SHP77 treated with DMSO at 0.1 percent for 48 hours (cell line): Measurements from ENCODE around the gene GPAM.
"Not testable (repeated sequence)": the region's sequence is repeated elsewhere in the genome, so short reads cannot be mapped to it uniquely, and the experiment has no call there.

Experiments used
- DNase-seq: peaks from one replicate; lab custom pipeline; 2025; lab: John Stamatoyannopoulos, UW

The GPAM gene, protein sequence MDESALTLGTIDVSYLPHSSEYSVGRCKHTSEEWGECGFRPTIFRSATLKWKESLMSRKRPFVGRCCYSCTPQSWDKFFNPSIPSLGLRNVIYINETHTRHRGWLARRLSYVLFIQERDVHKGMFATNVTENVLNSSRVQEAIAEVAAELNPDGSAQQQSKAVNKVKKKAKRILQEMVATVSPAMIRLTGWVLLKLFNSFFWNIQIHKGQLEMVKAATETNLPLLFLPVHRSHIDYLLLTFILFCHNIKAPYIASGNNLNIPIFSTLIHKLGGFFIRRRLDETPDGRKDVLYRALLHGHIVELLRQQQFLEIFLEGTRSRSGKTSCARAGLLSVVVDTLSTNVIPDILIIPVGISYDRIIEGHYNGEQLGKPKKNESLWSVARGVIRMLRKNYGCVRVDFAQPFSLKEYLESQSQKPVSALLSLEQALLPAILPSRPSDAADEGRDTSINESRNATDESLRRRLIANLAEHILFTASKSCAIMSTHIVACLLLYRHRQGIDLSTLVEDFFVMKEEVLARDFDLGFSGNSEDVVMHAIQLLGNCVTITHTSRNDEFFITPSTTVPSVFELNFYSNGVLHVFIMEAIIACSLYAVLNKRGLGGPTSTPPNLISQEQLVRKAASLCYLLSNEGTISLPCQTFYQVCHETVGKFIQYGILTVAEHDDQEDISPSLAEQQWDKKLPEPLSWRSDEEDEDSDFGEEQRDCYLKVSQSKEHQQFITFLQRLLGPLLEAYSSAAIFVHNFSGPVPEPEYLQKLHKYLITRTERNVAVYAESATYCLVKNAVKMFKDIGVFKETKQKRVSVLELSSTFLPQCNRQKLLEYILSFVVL

GRCh38 chr10:112183329-112184051 is at the start of gene GPAM:
GPAM (minus strand) TSS chr10:112183765; CDS start chr10:112181784, 1,981 bp downstream.
- peak; percentile 74 for DNase-seq

DNA sequence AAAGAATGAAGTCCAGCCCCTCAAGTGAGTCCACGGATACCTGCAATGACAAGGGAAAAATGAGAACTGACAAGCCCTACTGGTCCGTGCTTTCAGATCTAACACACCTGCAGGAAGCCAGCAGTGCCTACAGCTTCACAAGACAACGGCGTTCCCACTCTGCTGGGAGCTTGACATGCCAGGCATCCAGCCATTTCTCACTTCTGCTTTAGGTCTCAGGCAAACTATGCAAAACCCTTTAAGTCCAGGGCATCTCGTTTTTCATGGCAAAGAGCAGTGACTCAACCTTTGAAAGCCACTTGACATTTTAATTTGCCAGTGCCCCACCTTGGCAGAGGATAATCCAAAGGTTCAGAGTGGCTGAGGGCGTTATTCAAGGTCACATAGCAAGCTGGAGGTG is 49.1 kb upstream of the GPAM start:
- DNase-seq, result peak; percentile 4

DNA sequence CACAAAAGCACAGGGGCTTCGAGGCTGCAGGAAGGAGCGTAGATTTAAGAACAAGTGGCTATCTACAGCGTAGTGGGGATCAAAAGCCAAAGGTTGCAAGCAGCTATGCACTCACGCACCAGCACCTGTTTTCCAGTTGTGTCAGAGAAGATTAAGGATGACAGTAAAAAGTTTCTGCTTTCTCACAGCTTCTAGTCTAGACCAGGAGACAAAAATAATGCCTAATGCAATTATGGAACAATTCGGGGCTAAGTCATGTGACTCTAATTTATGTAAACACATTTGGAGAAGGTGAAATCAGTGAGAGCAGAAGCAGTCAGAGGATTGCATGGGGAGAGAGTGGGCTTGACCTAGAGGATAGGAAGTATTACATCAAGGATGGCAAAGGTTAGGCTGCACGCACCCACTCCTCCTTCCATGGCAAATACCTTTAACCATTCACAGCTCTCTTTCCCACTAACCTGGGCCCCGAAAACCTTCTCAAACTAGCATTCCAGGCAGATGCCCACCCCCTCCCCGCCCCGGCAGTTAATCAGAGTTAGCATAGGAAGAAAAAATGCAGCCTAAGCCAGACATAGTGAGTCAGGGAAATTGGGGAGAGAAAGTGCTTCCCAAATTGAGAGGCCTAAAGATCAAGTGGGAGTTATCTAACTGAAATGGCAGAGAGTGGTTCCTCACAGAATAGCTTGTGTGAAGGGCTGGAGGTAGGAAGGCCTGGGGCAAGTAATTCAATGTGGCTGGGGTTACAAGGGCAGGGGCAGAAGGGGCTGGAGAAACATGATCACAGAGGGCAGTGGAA is 48.2 kb upstream of the GPAM start:
- no peak for DNase-seq

GRCh38 chr10:112230325-112230988 is 46.9 kb upstream of the GPAM start:
- no peak for DNase-seq

DNA sequence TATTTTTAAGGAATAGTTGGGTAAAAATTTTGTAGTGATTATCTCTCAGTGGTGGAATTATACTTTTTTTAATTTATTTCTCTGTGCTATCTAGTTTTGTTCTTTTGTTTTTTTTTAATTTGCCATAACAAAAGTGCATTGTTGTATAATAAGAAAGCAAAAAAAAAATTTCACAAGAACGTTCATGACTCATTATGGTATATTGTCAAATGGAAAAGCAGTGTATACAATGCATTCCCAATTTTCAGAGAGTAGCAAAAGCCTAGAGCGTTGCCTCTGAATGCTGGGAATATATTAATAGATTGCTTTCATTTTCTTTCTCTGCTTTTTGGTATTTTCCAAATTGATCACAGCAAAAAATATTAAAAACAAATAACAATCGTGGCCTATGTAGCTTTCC is 46.3 kb upstream of the GPAM start:
- DNase-seq, result no peak

DNA sequence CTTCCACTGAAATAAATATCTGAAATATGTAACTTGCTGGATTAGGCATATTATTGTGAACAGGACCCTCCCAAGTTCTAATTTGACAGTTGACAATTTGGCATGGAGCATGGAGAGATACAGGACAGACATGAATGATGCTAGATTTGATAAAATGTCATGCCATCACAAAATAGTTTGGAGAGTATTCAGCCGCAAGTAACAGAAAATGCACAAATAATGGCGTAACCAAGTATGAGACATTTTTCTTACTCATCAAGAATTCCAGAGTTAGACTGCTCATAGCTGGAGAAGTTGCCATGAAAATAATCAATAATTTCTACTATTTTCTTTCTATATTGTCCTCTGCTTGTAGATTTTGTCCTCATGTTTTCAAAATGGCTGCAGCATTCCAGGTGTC is 45.5 kb upstream of the GPAM start:
- no peak for DNase-seq

DNA sequence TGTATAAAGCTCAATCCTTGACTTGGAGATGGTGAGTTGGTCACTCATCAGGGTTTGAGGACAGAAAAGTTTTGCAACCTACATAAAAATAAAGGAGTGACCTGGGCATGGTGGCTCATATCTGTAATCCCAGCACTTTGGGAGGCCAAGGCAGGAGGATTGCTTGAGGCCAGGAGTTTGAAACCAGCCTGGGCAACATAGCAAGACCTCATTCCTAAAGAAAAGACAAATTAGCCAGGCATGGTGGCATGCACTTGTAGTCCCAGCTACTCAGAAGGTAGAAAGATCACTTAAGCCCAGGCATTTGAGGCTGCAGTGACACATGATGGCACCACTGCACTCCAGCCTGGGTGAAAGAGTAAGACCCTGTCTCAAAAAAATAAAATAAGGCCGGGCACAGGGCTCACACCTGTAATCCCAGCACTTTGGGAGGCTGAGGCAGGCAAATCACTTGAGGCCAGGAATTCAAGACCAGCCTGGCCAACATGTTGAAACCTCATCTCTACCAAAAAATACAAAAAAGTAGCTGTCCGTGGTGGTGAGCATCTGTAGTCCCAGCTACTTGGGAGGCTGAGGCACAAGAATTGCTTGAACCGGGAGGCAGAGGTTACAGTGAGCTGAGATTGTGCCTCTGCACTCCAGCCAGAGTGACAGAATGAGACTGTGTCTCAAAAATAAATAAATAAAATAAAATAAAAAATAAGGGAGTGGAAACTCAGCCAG is 45.0 kb upstream of the GPAM start:
- DNase-seq, result not testable (repeated sequence)

GRCh38 chr10:112227331-112227987 is 43.9 kb upstream of the GPAM start:
- DNase-seq, result no peak

GRCh38 chr10:112226439-112227248 is 43.1 kb upstream of the GPAM start:
- no peak for DNase-seq

- DNase-seq, result no peak
Measured at GRCh38 chr10:112225771-112226438, 42.3 kb upstream of the GPAM start.

GRCh38 chr10:112224933-112225529 is 41.5 kb upstream of the GPAM start:
- no peak for DNase-seq

GRCh38 chr10:112223725-112224124 is 40.2 kb upstream of the GPAM start:
- no peak for DNase-seq

- no peak for DNase-seq
Measured at GRCh38 chr10:112222799-112223198, 39.2 kb upstream of the GPAM start.

- no peak for DNase-seq
Measured at GRCh38 chr10:112221545-112221944, 38.0 kb upstream of the GPAM start.

DNA sequence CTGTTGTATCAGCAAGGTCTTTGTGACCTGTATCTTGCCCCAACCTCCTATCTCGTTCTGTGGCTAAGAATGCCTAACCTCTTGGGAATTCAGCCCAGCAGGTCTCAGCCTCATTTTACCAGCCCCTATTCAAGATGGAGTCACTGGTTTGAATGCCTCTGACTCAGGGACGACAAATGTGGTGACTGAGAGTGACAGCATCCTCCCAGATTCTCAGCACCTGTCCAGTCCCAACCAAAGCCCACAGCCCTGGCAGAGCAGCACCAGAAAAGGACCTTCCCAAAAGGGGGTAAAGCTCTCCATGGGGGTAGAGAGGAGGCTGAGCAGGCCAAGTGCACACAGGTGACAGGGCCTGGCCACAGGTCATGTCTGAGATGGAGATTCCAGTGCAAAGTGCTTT is 35.4 kb upstream of the GPAM start:
- DNase-seq, result no peak

- no peak for DNase-seq
Measured at GRCh38 chr10:112218036-112218390, 34.4 kb upstream of the GPAM start.

DNA sequence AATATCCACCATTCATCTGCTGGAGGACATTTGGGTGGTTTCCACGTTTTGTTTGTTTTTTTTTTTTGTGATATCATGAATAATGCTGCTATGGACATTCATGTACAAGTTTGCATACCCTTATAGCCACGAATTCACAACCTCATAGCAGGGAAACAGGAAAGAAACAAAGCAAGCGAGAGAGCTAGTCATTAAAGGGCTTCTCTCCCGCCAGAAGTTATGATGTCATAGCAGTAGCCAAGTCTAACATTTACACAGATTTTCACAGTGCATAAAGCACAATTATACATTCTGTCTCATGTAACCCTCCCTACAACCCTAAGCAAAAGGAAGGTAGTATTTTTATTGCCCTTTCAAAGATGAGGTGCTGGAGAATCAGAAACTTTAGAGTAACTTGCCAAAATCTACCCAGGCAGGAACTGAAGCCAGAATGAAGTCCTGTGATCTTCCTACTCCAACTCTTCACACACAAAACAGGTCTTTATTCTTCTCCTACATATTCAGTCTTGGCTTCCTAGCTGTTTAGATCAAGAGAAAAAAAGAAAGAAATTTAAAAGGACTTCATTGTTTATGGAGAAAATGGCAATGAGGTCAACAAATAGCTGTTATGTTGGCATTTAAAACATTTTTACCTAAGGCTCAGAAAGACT is 33.9 kb upstream of the GPAM start:
- no peak for DNase-seq

- no peak for DNase-seq
Measured at GRCh38 chr10:112216966-112217365, 33.4 kb upstream of the GPAM start.
